Heart right ventricle (tissue), 16 donors: ENCODE results near the gene STX2. TPM values are rescaled to one million over a fixed set of nuclear protein-coding genes. Genes with fewer than 3 reads are reported as not detected.

Experiments used
- ATAC-seq, 8 donors: fragments of 200-7000 bp; cut with Tn5 transposase; one replicate each; pipeline ENCODE4 v1.9.1; 2020; ENCODE audit warnings: mild to moderate bottlenecking in 8 of 8, moderate library complexity in 8 of 8, moderate number of reproducible peaks in 1 of 8
- DNase-seq, 2 donors: peaks; one replicate each; pipeline ENCODE4 v3.0.0-alpha.2; 2020
- H3K27ac ChIP-seq, 10 donors: fragments of 200-600 bp; sonication (generic) in 2 of 10; one replicate each; pipeline versions ENCODE4 v1.5.0 to v1.8.0; 2020 to 2022; ENCODE audit warnings: mild to moderate bottlenecking in 3 of 10
- H3K27me3 ChIP-seq, 7 donors: fragments of 200-600 bp; one replicate each; pipeline ENCODE4 v1.8.0; 2021 to 2022; ENCODE audit warnings: mild to moderate bottlenecking in 2 of 7
- H3K36me3 ChIP-seq, 9 donors: fragments of 200-600 bp; sonication (generic) in 1 of 9; one replicate each; pipeline versions ENCODE4 v1.5.0 to v1.8.0; 2020 to 2022; ENCODE audit warnings: mild to moderate bottlenecking in 2 of 9
- H3K4me1 ChIP-seq, 9 donors: fragments of 200-600 bp; sonication (generic) in 1 of 9; one replicate each; pipeline versions ENCODE4 v1.5.0 to v1.8.0; 2020 to 2022; ENCODE audit warnings: mild to moderate bottlenecking in 4 of 9
- H3K4me3 ChIP-seq, 10 donors: fragments of 200-600 bp; sonication (generic) in 2 of 10; one replicate each; pipeline versions ENCODE4 v1.5.0 to v1.8.0; 2020 to 2022; ENCODE audit warnings: mild to moderate bottlenecking in 7 of 10, moderate library complexity in 2 of 10
- H3K9me3 ChIP-seq, 11 donors: fragments of 200-600 bp in 10 of 11; sonication (generic) in 2 of 11; one replicate each; pipeline versions ENCODE4 v1.5.0 to v1.8.0; 2013 to 2022; ENCODE audit warnings: mild to moderate bottlenecking in 2 of 11, control low read depth in 1 of 11, moderate library complexity in 1 of 11
- CTCF ChIP-seq, 9 donors: fragments of 200-600 bp; sonication (generic) in 2 of 9; IDR thresholded peaks; one replicate each; pipeline versions ENCODE4 v1.5.0 to v1.8.0; 2021 to 2022; ENCODE audit warnings: antibody characterized with exemption in 9 of 9, mild to moderate bottlenecking in 5 of 9, moderate library complexity in 1 of 9
- WGBS, 2 donors: extraction: QIAGEN DNeasy Blood & Tissue Kit; methylation state at CpG; one replicate each; pipeline ENCODE4 v1.1.7; 2013; ENCODE audit warnings: inconsistent platforms in 1 of 2; 5-methylcytosine and 5-hydroxymethylcytosine counted together
- intact Hi-C, 10 donors: fragments of 100-400 bp; cut with DNase I; formaldehyde crosslinking; loops; one replicate each; pipeline versions ENCODE4 v1.11.1 to v1.14.2; 2022
- polyA plus RNA-seq, 2 donors: library from polyadenylated mRNA; stranded (reverse); fragments of 200-250 nt; gene quantifications; one replicate each; pipeline ENCODE4 v1.2.3, GENCODE V29; 2013
- total RNA-seq, 10 donors: library from RNA; stranded (reverse); fragmentation: NEBNext Ultra II Directional in 3 of 10; extraction: Animal tissue kit (Norgen Biotek cat#: 25700) in 3 of 10; gene quantifications; one replicate each; pipeline versions ENCODE4 v1.2.1 to v1.2.4, GENCODE V29; 2021 to 2023
- donor health status: Arrhythmogenic right ventricular cardiomyopathy.
- donor health status: ischemic (EF 13 %, LVEDD 7.1; RV severe dilation, severe dysfunction).
- donor health status: healthy with polysubstance abuse.
- donor health status: DM: no; HTN: yes; CAD: no.
- donor health status: DM: no; HTN: no; CAD: no.
- donor health status: ischemic (EF 25% LVEDD 6.9; RV normal size, moderate dysfunction).
- donor health status: ischemic (EF 25% LVEDD 5.7; RV mildly dilated, moderate dysfunction).
- donor health status: healthy.
- donor health status: DM: yes; HTN: yes; CAD: no.
- donor health status: Ischemic cardiomyopathy.
- donor health status: ischemic (EF 35%, LVEDD 5.7; RV mildly dilated, moderate dysfunction).
- donor health status: nonischemic (EF 11% LVEDD 7.7; RV severe dilation, severe dysfunction).
- donor health status: DM: yes; HTN: yes; CAD: no.
- donor health status: PGD.
- donor health status: ischemic (EF 29% LVEDD 5.4; RV normal size, mild dysfunction).
- donor health status: nonischemic (EF 23%, LVEDD 6.1; RV moderate dilation, normal function).

STX2 gene
- total and polyA plus RNA-seq, 12 donors: 6.0 to 17.0 (median 11.6) TPM

- Histone ChIP-seq H3K4me3 (no peak overlapping the region), H3K27me3 (peaks cover 0 to 4% (median 0%) of the 10 kb centered on the region in 7 donors), H3K27ac (no peak overlapping the region), H3K4me1 (no peaks in the 10 kb centered on the region), H3K9me3 (peaks cover 0 to 10% (median 0%) of the 10 kb centered on the region in 11 donors), H3K36me3 (no peaks in the 10 kb centered on the region)
- ATAC-seq (no peak), DNase-seq (no peak)
- TF ChIP-seq CTCF (IDR thresholded peaks at IDR 0.05): no peak
- intact Hi-C loops: no loop called here
- 87 to 92% methylated on average over 4 of the region's 4 CpGs for WGBS, 2 donors
Observed at GRCh38 chr12:130862161-130862560, 23.1 kb upstream of the STX2 start.

GRCh38 chr12:130860311-130860710, 21.3 kb upstream of the STX2 start:
- no peak for ATAC-seq
- H3K4me1 ChIP-seq: no peaks in the 10 kb centered on the region
- peaks cover 0 to 10% (median 0%) of the 10 kb centered on the region in 7 donors for H3K27me3 ChIP-seq
- H3K9me3 ChIP-seq: peaks cover 0 to 12% (median 0%) of the 10 kb centered on the region in 11 donors
- DNase-seq: no peak
- WGBS, 2 donors: 86 to 89% methylated on average over 9 of the region's 9 CpGs
- H3K4me3 ChIP-seq: no peak overlapping the region
- intact Hi-C loops: no loop called here
- H3K27ac ChIP-seq: no peak overlapping the region
- no peaks in the 10 kb centered on the region for H3K36me3 ChIP-seq
- TF ChIP-seq CTCF (IDR thresholded peaks at IDR 0.05): no peak

- ATAC-seq: no peak
- Histone ChIP-seq H3K27me3 (peaks cover 0 to 12% (median 0%) of the 10 kb centered on the region in 7 donors), H3K4me1 (no peaks in the 10 kb centered on the region), H3K36me3 (no peaks in the 10 kb centered on the region), H3K9me3 (peaks cover 0 to 12% (median 0%) of the 10 kb centered on the region in 11 donors), H3K27ac (no peak overlapping the region), H3K4me3 (no peak overlapping the region)
- 88 to 93% methylated on average over 6 of the region's 6 CpGs for WGBS, 2 donors
- no peak for DNase-seq
- intact Hi-C loops: no loop called here
- TF ChIP-seq CTCF (IDR thresholded peaks at IDR 0.05): no peak
Observed at GRCh38 chr12:130859161-130859560, 20.1 kb upstream of the STX2 start.

GRCh38 chr12:130858084-130858483, 19.0 kb upstream of the STX2 start:
- no peak overlapping the region for H3K27ac ChIP-seq
- ATAC-seq (no peak), DNase-seq (no peak)
- peaks cover 0 to 17% (median 4%) of the 10 kb centered on the region in 7 donors for H3K27me3 ChIP-seq
- H3K9me3 ChIP-seq: peaks cover 0 to 12% (median 0%) of the 10 kb centered on the region in 11 donors
- WGBS, 2 donors: 83 to 92% methylated on average over 4 of the region's 4 CpGs
- intact Hi-C loops: no loop called here
- no peak for TF ChIP-seq CTCF (IDR thresholded peaks at IDR 0.05)
- H3K4me3 ChIP-seq: no peak overlapping the region
- H3K4me1 ChIP-seq: no peaks in the 10 kb centered on the region
- no peaks in the 10 kb centered on the region for H3K36me3 ChIP-seq
